Measurements from ENCODE around the gene BCAR3. TPM values are rescaled to one million over a fixed set of nuclear protein-coding genes. Genes with fewer than 3 reads are reported as not detected.
A peak's percentile ranks its signal among the peaks of the same experiment; 100 is the strongest.

BCAR3 gene
- total and polyA plus RNA-seq, 4 donors: 12.2 to 33.3 (median 18.2) TPM

DNA sequence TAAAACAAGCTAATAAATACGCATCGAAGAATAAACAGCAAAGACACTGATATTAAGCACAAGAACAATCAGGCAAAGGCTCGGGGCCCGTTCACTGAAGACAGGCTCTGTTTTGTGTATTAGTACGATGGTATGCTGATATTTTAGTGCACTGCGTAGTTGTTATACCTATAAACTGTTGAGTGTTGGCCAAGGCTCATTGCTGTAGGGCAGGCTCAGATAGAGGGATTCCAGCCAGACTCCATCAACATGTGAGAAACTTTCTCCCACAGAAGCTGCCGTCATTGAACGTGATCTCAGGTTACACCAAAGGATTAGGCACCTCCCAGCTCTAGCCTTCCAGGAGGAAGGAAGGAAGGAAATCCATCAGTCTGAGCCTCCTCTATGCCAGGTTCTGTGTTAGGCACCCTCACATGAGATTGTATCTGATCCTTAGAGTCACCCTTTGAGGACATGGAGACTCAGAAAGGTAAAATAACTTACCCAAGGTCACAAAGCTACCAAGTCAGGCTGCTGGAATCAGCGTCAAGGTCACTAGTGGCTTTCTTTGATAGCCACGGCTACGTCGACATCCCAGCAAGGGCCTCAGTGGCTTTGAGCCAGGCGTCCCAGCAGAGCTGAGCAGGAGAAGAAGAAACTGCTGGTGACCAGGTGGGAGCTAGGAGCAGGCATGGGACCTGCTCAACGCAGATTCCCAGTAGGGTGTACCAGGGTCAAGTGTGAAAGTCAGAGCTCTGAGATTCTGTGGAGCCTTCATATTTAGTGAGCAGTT lies 14.8 kb downstream of the BCAR3 start:
- H3K36me3 ChIP-seq (ENCODE audit: control insufficient read depth in 4 of 4, insufficient read depth in 4 of 4, low read length in 4 of 4): peaks cover 0 to 7% (median 2%) of the 10 kb centered on the region in 4 donors
- WGBS, 2 donors: 84 to 85% methylated on average over 14 of the region's 14 CpGs
- no peak overlapping the region for H3K9ac ChIP-seq (ENCODE audit: insufficient read depth in 1 of 2, low read length in 2 of 2)
- H3K4me1 ChIP-seq (ENCODE audit: control insufficient read depth in 5 of 5, insufficient read depth in 5 of 5, low read length in 5 of 5): peaks cover 11 to 26% (median 23%) of the 10 kb centered on the region in 5 donors
- H3K4me3 ChIP-seq: no peak overlapping the region
- TF ChIP-seq, protein P1, sequence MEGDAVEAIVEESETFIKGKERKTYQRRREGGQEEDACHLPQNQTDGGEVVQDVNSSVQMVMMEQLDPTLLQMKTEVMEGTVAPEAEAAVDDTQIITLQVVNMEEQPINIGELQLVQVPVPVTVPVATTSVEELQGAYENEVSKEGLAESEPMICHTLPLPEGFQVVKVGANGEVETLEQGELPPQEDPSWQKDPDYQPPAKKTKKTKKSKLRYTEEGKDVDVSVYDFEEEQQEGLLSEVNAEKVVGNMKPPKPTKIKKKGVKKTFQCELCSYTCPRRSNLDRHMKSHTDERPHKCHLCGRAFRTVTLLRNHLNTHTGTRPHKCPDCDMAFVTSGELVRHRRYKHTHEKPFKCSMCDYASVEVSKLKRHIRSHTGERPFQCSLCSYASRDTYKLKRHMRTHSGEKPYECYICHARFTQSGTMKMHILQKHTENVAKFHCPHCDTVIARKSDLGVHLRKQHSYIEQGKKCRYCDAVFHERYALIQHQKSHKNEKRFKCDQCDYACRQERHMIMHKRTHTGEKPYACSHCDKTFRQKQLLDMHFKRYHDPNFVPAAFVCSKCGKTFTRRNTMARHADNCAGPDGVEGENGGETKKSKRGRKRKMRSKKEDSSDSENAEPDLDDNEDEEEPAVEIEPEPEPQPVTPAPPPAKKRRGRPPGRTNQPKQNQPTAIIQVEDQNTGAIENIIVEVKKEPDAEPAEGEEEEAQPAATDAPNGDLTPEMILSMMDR (IDR thresholded peaks at IDR 0.05; ENCODE audit: control extremely low read depth, extremely low read depth): no peak
- DNase-seq (no peak), ATAC-seq (ENCODE audit: insufficient read depth, low FRiP score) (no peak)
- no peaks in the 10 kb centered on the region for H3K27me3 ChIP-seq (ENCODE audit: control insufficient read depth in 3 of 3, insufficient read depth in 3 of 3, low read length in 2 of 3)
- peak overlapping the region in 1 of 2 donors; percentile 10 for H3K27ac ChIP-seq (ENCODE audit: low read depth in 1 of 2, low read length in 1 of 2)
- no peaks in the 10 kb centered on the region for H3K9me3 ChIP-seq (ENCODE audit: control insufficient read depth in 4 of 4, insufficient read depth in 3 of 4, low read length in 3 of 4)

DNA sequence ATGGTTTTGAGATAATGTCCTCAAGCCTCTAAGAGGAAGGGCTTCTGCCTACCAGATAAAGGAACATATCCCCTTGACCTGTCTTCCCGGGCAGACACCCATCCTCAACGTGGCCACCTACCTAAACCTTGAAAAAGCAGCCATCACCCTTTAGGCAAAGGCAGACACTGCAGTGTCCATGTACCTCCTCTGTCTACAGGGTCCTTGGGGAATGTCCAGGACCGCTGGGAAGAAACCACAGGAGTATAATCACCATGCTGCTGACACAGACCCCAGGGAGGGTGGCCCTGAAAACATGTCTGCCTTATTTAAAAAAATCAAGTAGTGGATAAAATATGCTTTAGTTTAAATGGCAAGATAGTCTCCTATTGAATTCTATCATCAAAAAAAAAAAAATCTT lies 16.6 kb downstream of the BCAR3 start:
- TF ChIP-seq, protein P1 (IDR thresholded peaks at IDR 0.05; ENCODE audit: control extremely low read depth, extremely low read depth): no peak
- no peak for ATAC-seq (ENCODE audit: insufficient read depth, low FRiP score)

DNA sequence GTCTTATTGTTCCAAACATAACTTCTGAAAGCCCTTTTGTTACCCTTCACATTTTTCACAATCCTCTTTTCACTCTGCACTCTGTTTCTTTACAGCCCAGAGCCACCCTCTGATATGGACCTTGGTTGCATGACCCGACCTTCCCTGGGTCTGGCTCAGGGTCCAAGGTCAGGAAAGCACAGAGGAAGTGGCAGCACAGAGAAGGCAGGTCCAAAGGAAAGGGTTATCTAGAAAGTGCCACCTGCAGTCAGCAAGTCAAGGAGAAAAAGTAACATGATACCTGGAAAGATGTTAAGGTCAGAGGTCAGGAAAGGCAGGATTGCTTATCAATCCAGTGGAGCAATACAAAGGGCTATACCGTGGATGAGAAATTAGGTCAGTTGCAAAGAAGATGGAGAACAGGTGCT lies 18.4 kb downstream of the BCAR3 start:
- 89 to 94% methylated on average over 2 of the region's 2 CpGs for WGBS, 2 donors
- Histone ChIP-seq H3K4me3 (no peak overlapping the region), H3K27ac (ENCODE audit: low read depth in 1 of 2, low read length in 1 of 2) (no peak overlapping the region), H3K4me1 (ENCODE audit: control insufficient read depth in 5 of 5, insufficient read depth in 5 of 5, low read length in 5 of 5) (peaks cover 14 to 30% (median 21%) of the 10 kb centered on the region in 5 donors), H3K9ac (ENCODE audit: insufficient read depth in 1 of 2, low read length in 2 of 2) (no peak overlapping the region), H3K36me3 (ENCODE audit: control insufficient read depth in 4 of 4, insufficient read depth in 4 of 4, low read length in 4 of 4) (peaks cover 0 to 7% (median 3%) of the 10 kb centered on the region in 4 donors), H3K9me3 (ENCODE audit: control insufficient read depth in 4 of 4, insufficient read depth in 3 of 4, low read length in 3 of 4) (no peaks in the 10 kb centered on the region), H3K27me3 (ENCODE audit: control insufficient read depth in 3 of 3, insufficient read depth in 3 of 3, low read length in 2 of 3) (no peaks in the 10 kb centered on the region)
- no peak for ATAC-seq (ENCODE audit: insufficient read depth, low FRiP score)
- no peak for DNase-seq
- TF ChIP-seq, protein P1 (IDR thresholded peaks at IDR 0.05; ENCODE audit: control extremely low read depth, extremely low read depth): no peak

More for the DNA sequence above, 16.6 kb downstream of the BCAR3 start:
- Histone ChIP-seq H3K27ac (ENCODE audit: low read depth in 1 of 2, low read length in 1 of 2) (peak overlapping the region in 1 of 2 donors; percentile 84), H3K36me3 (ENCODE audit: control insufficient read depth in 4 of 4, insufficient read depth in 4 of 4, low read length in 4 of 4) (peaks cover 0 to 7% (median 2%) of the 10 kb centered on the region in 4 donors), H3K4me1 (ENCODE audit: control insufficient read depth in 5 of 5, insufficient read depth in 5 of 5, low read length in 5 of 5) (peaks cover 13 to 26% (median 23%) of the 10 kb centered on the region in 5 donors), H3K4me3 (no peak overlapping the region), H3K9me3 (ENCODE audit: control insufficient read depth in 4 of 4, insufficient read depth in 3 of 4, low read length in 3 of 4) (no peaks in the 10 kb centered on the region), H3K27me3 (ENCODE audit: control insufficient read depth in 3 of 3, insufficient read depth in 3 of 3, low read length in 2 of 3) (no peaks in the 10 kb centered on the region), H3K9ac (ENCODE audit: insufficient read depth in 1 of 2, low read length in 2 of 2) (no peak overlapping the region)
- WGBS, 2 donors: 67 to 78% methylated on average over 3 of the region's 3 CpGs
- DNase-seq: no peak
